CD14-positive monocyte (primary cell): ENCODE data around the gene P2RX5. TPM values are rescaled to one million over a fixed set of nuclear protein-coding genes. Genes with fewer than 3 reads are reported as not detected.
"Not testable (repeated sequence)": the region's sequence is repeated elsewhere in the genome, so short reads cannot be mapped to it uniquely, and the experiment has no call there.

ENCODE experiments used
- DNase-seq, 3 donors: peaks; one replicate each; pipeline ENCODE4 v3.0.0-alpha.2; 2011 to 2022
- H2AFZ ChIP-seq: 2 replicates; pipeline ENCODE4 v1.6.0; 2012; ENCODE audit warnings: mild to moderate bottlenecking, low read depth, low read length, inconsistent platforms; ENCODE audit not compliant: insufficient read depth, poor library complexity, severe bottlenecking
- H3K27ac ChIP-seq, 2 donors: 1 replicate in 1 of 2; 2 replicates in 1 of 2; pipeline ENCODE4 v1.5.1; 2012 to 2013; ENCODE audit warnings: low read length in 2 of 2, control low read depth in 1 of 2, inconsistent platforms in 1 of 2, low read depth in 1 of 2, mild to moderate bottlenecking in 1 of 2
- H3K27me3 ChIP-seq, 2 donors: one replicate each; pipeline versions ENCODE4 v1.6.0 to v1.6.1; 2011 to 2013; ENCODE audit warnings: low read length in 2 of 2; ENCODE audit not compliant: control insufficient read depth in 2 of 2, insufficient read depth in 2 of 2
- H3K36me3 ChIP-seq, 2 donors: replicated peaks in 1 of 2; 1 replicate in 1 of 2; 2 replicates in 1 of 2; pipeline versions ENCODE4 v1.5.1 to v1.6.1; 2012 to 2013; ENCODE audit warnings: low read length in 2 of 2, control low read depth in 1 of 2, inconsistent platforms in 1 of 2, mild to moderate bottlenecking in 1 of 2; ENCODE audit not compliant: insufficient read depth in 2 of 2, control insufficient read depth in 1 of 2
- H3K4me1 ChIP-seq, 2 donors: 1 replicate in 1 of 2; 2 replicates in 1 of 2; pipeline versions ENCODE4 v1.5.1 to v1.6.1; 2012 to 2013; ENCODE audit warnings: low read length in 2 of 2, control low read depth in 1 of 2, inconsistent platforms in 1 of 2, mild to moderate bottlenecking in 1 of 2, moderate library complexity in 1 of 2; ENCODE audit not compliant: insufficient read depth in 2 of 2, control insufficient read depth in 1 of 2
- H3K4me2 ChIP-seq: replicated peaks from 2 replicates; pipeline ENCODE3; 2012; ENCODE audit warnings: low read length, moderate library complexity, mild to moderate bottlenecking; ENCODE audit not compliant: poor library complexity, severe bottlenecking; ENCODE audit errors: extremely low read depth
- H3K4me3 ChIP-seq, 3 experiments: fragments of 200-600 bp in 1 of 3; sonication (generic) in 1 of 3; replicated peaks in 1 of 3; 1 replicate in 2 of 3; 2 replicates in 1 of 3; pipeline ENCODE4 v1.5.1; 2011 to 2013; ENCODE audit warnings: low read length in 3 of 3, mild to moderate bottlenecking in 3 of 3, control low read depth in 2 of 3, low read depth in 2 of 3, inconsistent platforms in 1 of 3, moderate library complexity in 1 of 3
- H3K79me2 ChIP-seq: 2 replicates; pipeline ENCODE4 v1.6.0; 2012; ENCODE audit warnings: mild to moderate bottlenecking, control low read depth, inconsistent platforms, low read length, moderate library complexity; ENCODE audit not compliant: insufficient read depth
- H3K9ac ChIP-seq: 2 replicates; pipeline ENCODE4 v1.6.0; 2017; ENCODE audit warnings: low read length, mild to moderate bottlenecking; ENCODE audit not compliant: insufficient read depth, poor library complexity, severe bottlenecking
- H3K9me3 ChIP-seq, 2 donors: replicated peaks in 1 of 2; 1 replicate in 1 of 2; 2 replicates in 1 of 2; pipeline versions ENCODE4 v1.5.1 to v1.6.1; 2012 to 2013; ENCODE audit warnings: low read length in 2 of 2, control low read depth in 1 of 2; ENCODE audit not compliant: control insufficient read depth in 1 of 2, insufficient read depth in 1 of 2
- H4K20me1 ChIP-seq: 2 replicates; pipeline ENCODE4 v1.6.0; 2012; ENCODE audit warnings: mild to moderate bottlenecking, low read length, control low read depth, moderate library complexity; ENCODE audit not compliant: insufficient read depth
- H3K27ac Mint-ChIP-seq, 7 donors: one replicate each; pipeline ENCODE4 v1.8.0; 2020; ENCODE audit warnings: mild to moderate bottlenecking in 7 of 7, mixed read lengths in 7 of 7, moderate library complexity in 6 of 7, inconsistent platforms in 2 of 7
- H3K27me3 Mint-ChIP-seq, 3 donors: one replicate each; pipeline ENCODE4 v1.8.0; 2021 to 2022; ENCODE audit warnings: low read depth in 3 of 3, mild to moderate bottlenecking in 3 of 3, mixed read lengths in 3 of 3, moderate library complexity in 3 of 3, inconsistent platforms in 1 of 3
- H3K36me3 Mint-ChIP-seq, 2 donors: one replicate each; pipeline ENCODE4 v1.8.0; 2020; ENCODE audit warnings: mixed read lengths in 2 of 2, inconsistent platforms in 1 of 2, mild to moderate bottlenecking in 1 of 2
- H3K4me1 Mint-ChIP-seq: one replicate; pipeline ENCODE4 v1.8.0; 2020; ENCODE audit warnings: mild to moderate bottlenecking, mixed read lengths
- H3K4me3 Mint-ChIP-seq, 2 donors: one replicate each; pipeline ENCODE4 v1.8.0; 2020; ENCODE audit warnings: mild to moderate bottlenecking in 2 of 2, mixed read lengths in 2 of 2, moderate library complexity in 1 of 2
- H3K9me3 Mint-ChIP-seq, 7 donors: one replicate each; pipeline ENCODE4 v1.8.0; 2020 to 2022; ENCODE audit warnings: mixed read lengths in 7 of 7, mild to moderate bottlenecking in 6 of 7, moderate library complexity in 6 of 7, inconsistent platforms in 2 of 7
- CTCF ChIP-seq: fragments of 200-600 bp; IDR thresholded peaks from one replicate; pipeline ENCODE4 v1.8.0; 2022; ENCODE audit warnings: antibody characterized with exemption, mild to moderate bottlenecking
- WGBS: methylation state at CpG from one replicate; pipeline ENCODE4 v1.1.5; 2013; ENCODE audit warnings: missing lambda C conversion rate; ENCODE audit not compliant: insufficient coverage; 5-methylcytosine and 5-hydroxymethylcytosine counted together
- intact Hi-C, 2 donors: fragments of 100-400 bp; cut with micrococcal nuclease; formaldehyde crosslinking; loops; one replicate each; pipeline versions ENCODE4 v1.15.0 to v1.15.1; 2023
- polyA plus RNA-seq, 3 donors: library from polyadenylated mRNA; depleted of rRNA in 1 of 3; unstranded in 2 of 3; stranded (reverse) in 1 of 3; fragments of 300-500 nt in 2 of 3; fragments of >200 nt in 1 of 3; fragmentation: Illumina TruSeq in 2 of 3; gene quantifications; 1 replicate in 2 of 3; 2 replicates in 1 of 3; pipeline ENCODE4 v1.2.3, GENCODE V29; 2012 to 2021

P2RX5 gene
- polyA plus RNA-seq, 3 donors = 0.64 to 8.8 (median 3.4) TPM

- H3K27ac Mint-ChIP-seq = peak overlapping the region in 1 of 7 donors; percentile 37
- H3K4me1 ChIP-seq = peaks cover 24 to 26% of the 10 kb centered on the region in 2 donors
- H3K79me2 ChIP-seq = no peaks in the 10 kb centered on the region
- no peak overlapping the region for H3K4me3 ChIP-seq
- no peaks in the 10 kb centered on the region for H3K9me3 ChIP-seq
- peaks cover 18% of the 10 kb centered on the region in 2 donors for H3K36me3 Mint-ChIP-seq
- no peaks in the 10 kb centered on the region for H4K20me1 ChIP-seq
- WGBS = 93% methylated on average over 3 of the region's 3 CpGs
- H3K27ac ChIP-seq = no peak overlapping the region
- no peak overlapping the region for H3K4me2 ChIP-seq
- peaks cover 0 to 4% (median 0%) of the 10 kb centered on the region in 3 donors for H3K27me3 Mint-ChIP-seq
- TF ChIP-seq CTCF = no peak
- H3K9me3 Mint-ChIP-seq = no peaks in the 10 kb centered on the region
- H3K4me1 Mint-ChIP-seq = peaks cover 24% of the 10 kb centered on the region
- H3K4me3 Mint-ChIP-seq = no peak overlapping the region
- H3K27me3 ChIP-seq = no peaks in the 10 kb centered on the region
- no peak overlapping the region for H2AFZ ChIP-seq
- DNase-seq = no peak
- intact Hi-C loops = no loop called here
- H3K36me3 ChIP-seq = peaks cover 10 to 16% of the 10 kb centered on the region in 2 donors
- H3K9ac ChIP-seq = no peak overlapping the region
Measured at GRCh38 chr17:3708366-3708765, 12.4 kb upstream of the P2RX5 start.

GRCh38 chr17:3705718-3705984 lies 9.7 kb upstream of the P2RX5 start:
- H3K36me3 Mint-ChIP-seq, H3K27me3 ChIP-seq, H4K20me1 ChIP-seq, intact Hi-C loops, H3K79me2 ChIP-seq, H3K27me3 Mint-ChIP-seq, H3K27ac Mint-ChIP-seq, H2AFZ ChIP-seq, H3K9me3 Mint-ChIP-seq, H3K27ac ChIP-seq, H3K9ac ChIP-seq, H3K4me1 ChIP-seq, H3K36me3 ChIP-seq, H3K9me3 ChIP-seq, DNase-seq, H3K4me3 ChIP-seq, H3K4me2 ChIP-seq, H3K4me3 Mint-ChIP-seq: not testable (repeated sequence)
- 100% methylated on average over 1 of the region's 1 CpG for WGBS
- H3K4me1 Mint-ChIP-seq = peaks cover 14% of the 10 kb centered on the region
